ENCODE results near the gene RAD50. TPM values are rescaled to one million over a fixed set of nuclear protein-coding genes. Genes with fewer than 3 reads are reported as not detected.
"Not testable (repeated sequence)": the region's sequence is repeated elsewhere in the genome, so short reads cannot be mapped to it uniquely, and the experiment has no call there.

The RAD50 gene
- polyA plus RNA-seq, 1 experiment = 25.3 TPM

DNA sequence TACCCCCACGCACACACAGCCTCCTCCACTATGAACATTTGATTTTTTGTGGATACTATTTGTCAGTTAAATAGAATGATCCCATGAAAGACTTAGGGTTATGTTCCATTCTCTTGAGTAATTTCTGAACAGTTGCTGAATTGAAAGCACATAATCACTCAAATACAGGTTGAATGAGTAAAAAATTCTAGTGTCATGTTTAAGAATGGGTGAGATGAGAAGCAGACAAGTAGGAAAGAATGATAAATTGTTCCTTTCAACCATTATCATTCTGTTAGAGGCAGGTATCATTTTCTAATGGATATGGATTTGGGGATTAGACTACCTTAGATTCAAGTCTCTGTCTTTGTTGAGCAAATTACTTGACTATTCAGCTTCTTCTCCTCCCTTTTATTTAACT lies 19.3 kb downstream of the RAD50 start:
- POLR2A ChIA-PET = no interaction called here
- TF ChIP-seq, protein P1, sequence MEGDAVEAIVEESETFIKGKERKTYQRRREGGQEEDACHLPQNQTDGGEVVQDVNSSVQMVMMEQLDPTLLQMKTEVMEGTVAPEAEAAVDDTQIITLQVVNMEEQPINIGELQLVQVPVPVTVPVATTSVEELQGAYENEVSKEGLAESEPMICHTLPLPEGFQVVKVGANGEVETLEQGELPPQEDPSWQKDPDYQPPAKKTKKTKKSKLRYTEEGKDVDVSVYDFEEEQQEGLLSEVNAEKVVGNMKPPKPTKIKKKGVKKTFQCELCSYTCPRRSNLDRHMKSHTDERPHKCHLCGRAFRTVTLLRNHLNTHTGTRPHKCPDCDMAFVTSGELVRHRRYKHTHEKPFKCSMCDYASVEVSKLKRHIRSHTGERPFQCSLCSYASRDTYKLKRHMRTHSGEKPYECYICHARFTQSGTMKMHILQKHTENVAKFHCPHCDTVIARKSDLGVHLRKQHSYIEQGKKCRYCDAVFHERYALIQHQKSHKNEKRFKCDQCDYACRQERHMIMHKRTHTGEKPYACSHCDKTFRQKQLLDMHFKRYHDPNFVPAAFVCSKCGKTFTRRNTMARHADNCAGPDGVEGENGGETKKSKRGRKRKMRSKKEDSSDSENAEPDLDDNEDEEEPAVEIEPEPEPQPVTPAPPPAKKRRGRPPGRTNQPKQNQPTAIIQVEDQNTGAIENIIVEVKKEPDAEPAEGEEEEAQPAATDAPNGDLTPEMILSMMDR (IDR thresholded peaks at IDR 0.05; ENCODE audit: low read depth, low read length) = no peak
- CTCF ChIA-PET = no interaction called here
- Histone ChIP-seq H3K27ac (ENCODE audit: low read depth, low read length) (no peak overlapping the region), H3K27me3 (ENCODE audit: control insufficient read depth, insufficient read depth, low read length) (no peaks in the 10 kb centered on the region), H3K9me3 (ENCODE audit: control insufficient read depth, insufficient read depth, low read length) (no peaks in the 10 kb centered on the region), H3K4me3 (ENCODE audit: low read depth, low read length) (no peak overlapping the region)
- no peak for DNase-seq (ENCODE audit: low read depth, low spot score)

DNA sequence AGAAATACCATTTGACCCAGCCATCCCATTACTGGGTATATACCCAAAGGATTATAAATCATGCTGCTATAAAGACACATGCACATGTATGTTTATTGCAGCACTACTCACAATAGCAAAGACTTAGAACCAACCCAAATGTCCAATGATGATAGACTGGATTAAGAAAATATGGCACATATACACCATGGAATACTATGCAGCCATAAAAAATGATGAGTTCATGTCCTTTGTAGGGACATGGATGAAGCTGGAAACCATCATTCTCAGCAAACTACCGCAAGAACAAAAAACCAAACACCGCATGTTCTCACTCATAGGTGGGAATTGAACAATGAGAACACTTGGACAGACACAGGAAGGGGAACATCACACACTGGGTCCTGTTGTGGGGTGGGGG lies 27.8 kb downstream of the RAD50 start:
- H3K27ac ChIP-seq (ENCODE audit: low read depth, low read length); H3K9me3 ChIP-seq (ENCODE audit: control insufficient read depth, insufficient read depth, low read length); DNase-seq (ENCODE audit: low read depth, low spot score); CTCF ChIA-PET; H3K27me3 ChIP-seq (ENCODE audit: control insufficient read depth, insufficient read depth, low read length); H3K4me3 ChIP-seq (ENCODE audit: low read depth, low read length); POLR2A ChIA-PET: not testable (repeated sequence)

DNA sequence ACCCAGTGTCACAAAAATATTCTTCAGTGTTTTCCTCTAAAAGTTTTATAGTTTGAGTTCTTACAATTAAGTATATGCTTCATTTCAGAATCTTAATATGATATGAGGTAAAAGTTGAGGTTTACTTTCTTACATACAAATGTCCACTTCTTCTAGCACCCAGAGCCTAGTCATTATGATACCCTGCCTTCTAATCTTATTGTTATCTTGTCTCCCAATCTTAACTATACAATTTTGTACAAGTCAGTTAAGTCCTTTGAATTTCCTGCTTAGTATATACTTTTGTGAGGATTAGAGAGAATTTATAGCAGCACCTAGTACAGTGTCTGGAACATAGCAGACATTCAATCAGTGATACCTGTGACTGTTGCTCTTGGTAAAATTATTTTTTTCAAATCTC lies 29.3 kb downstream of the RAD50 start:
- ChIA-PET POLR2A (no interaction called here), CTCF (interaction anchor here (2.1 kb wide), 1 partner anchor 199 kb away, joined by 7 read pairs; no protein-coding TSS in a partner anchor)

DNA sequence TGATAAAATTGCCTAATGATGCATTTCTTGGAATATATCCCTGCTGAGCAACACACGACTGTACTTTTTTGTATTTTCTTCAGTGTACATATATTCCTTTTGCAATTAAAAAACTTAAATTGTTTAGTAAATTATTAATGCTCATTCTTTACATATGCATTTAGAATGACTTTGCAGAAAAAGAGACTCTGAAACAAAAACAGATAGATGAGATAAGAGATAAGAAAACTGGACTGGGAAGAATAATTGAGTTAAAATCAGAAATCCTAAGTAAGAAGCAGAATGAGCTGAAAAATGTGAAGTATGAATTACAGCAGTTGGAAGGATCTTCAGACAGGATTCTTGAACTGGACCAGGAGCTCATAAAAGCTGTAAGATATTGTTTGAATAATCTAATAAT lies 32.7 kb downstream of the RAD50 start:
- Histone ChIP-seq H3K4me3 (ENCODE audit: low read depth, low read length) (no peak overlapping the region), H3K27ac (ENCODE audit: low read depth, low read length) (no peak overlapping the region), H3K27me3 (ENCODE audit: control insufficient read depth, insufficient read depth, low read length) (no peaks in the 10 kb centered on the region), H3K9me3 (ENCODE audit: control insufficient read depth, insufficient read depth, low read length) (no peaks in the 10 kb centered on the region)
- POLR2A ChIA-PET = no interaction called here
- no peak for DNase-seq (ENCODE audit: low read depth, low spot score)
- TF ChIP-seq, protein P1 (IDR thresholded peaks at IDR 0.05; ENCODE audit: low read depth, low read length) = no peak
- CTCF ChIA-PET = interaction anchor here (0.9 to 1.1 kb wide), 2 partner anchors 203 to 231 kb away, joined by 3 to 5 read pairs; no protein-coding TSS in a partner anchor

More for the DNA sequence above, 29.3 kb downstream of the RAD50 start:
- Histone ChIP-seq H3K4me3 (ENCODE audit: low read depth, low read length) (no peak overlapping the region), H3K27ac (ENCODE audit: low read depth, low read length) (no peak overlapping the region), H3K27me3 (ENCODE audit: control insufficient read depth, insufficient read depth, low read length) (no peaks in the 10 kb centered on the region), H3K9me3 (ENCODE audit: control insufficient read depth, insufficient read depth, low read length) (no peaks in the 10 kb centered on the region)
- no peak for DNase-seq (ENCODE audit: low read depth, low spot score)
- TF ChIP-seq, protein P1 (IDR thresholded peaks at IDR 0.05; ENCODE audit: low read depth, low read length) = no peak

DNA sequence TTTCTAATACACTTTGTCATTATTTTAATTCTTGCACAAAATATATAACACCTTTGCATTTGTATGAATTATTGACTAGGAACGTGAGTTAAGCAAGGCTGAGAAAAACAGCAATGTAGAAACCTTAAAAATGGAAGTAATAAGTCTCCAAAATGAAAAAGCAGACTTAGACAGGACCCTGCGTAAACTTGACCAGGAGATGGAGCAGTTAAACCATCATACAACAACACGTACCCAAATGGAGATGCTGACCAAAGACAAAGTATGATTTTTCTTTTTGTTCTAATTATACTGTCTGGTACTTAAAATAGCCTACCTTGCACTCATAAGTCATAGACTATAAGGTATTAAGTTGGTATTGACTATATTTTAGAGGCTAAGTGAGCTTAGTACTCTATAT lies 34.4 kb downstream of the RAD50 start:
- Histone ChIP-seq H3K9me3 (ENCODE audit: control insufficient read depth, insufficient read depth, low read length) (no peaks in the 10 kb centered on the region), H3K27ac (ENCODE audit: low read depth, low read length) (no peak overlapping the region), H3K4me3 (ENCODE audit: low read depth, low read length) (no peak overlapping the region), H3K27me3 (ENCODE audit: control insufficient read depth, insufficient read depth, low read length) (no peaks in the 10 kb centered on the region)
- POLR2A ChIA-PET = interaction anchor here (0.7 kb wide), 1 partner anchor 81 kb away, joined by 3 read pairs; no protein-coding TSS in a partner anchor
- DNase-seq (ENCODE audit: low read depth, low spot score) = no peak
- CTCF ChIA-PET = interaction anchor here (0.5 to 1.8 kb wide), 4 partner anchors 160 to 301 kb away, joined by 3 to 9 read pairs (median 6); no protein-coding TSS in a partner anchor
- TF ChIP-seq, protein P1 (IDR thresholded peaks at IDR 0.05; ENCODE audit: low read depth, low read length) = 0 out of 2 replicates have a peak, but pooled peaks have one; percentile 21
